AG04450 (cell line): ENCODE data around the gene ATXN1. TPM values are rescaled to one million over a fixed set of nuclear protein-coding genes. Genes with fewer than 3 reads are reported as not detected.

Experiments used
- CTCF ChIA-PET: fragments of 300-600, 350-600 bp; formaldehyde crosslinking; extraction: SDS; loops from one replicate; lab custom pipeline; 2022; ENCODE audit warnings: antibody characterized with exemption, inconsistent platforms; lab: Charles Lee
- POLR2A ChIA-PET: fragments of 350-600 bp; formaldehyde crosslinking; extraction: SDS; loops from one replicate; lab custom pipeline; 2021; ENCODE audit warnings: antibody characterized with exemption, inconsistent platforms; lab: Yijun Ruan, JAX
- DNase-seq: peaks from one replicate; pipeline ENCODE4 v3.0.0-alpha.2; 2011; ENCODE audit warnings: low read depth, low spot score
- H3K27ac ChIP-seq: one replicate; pipeline ENCODE4 v1.5.1; 2012; ENCODE audit warnings: low read depth, low read length, control low read depth
- H3K27me3 ChIP-seq: one replicate; pipeline ENCODE4 v1.6.0; 2012; ENCODE audit warnings: low read length; ENCODE audit not compliant: control insufficient read depth, insufficient read depth
- H3K4me3 ChIP-seq: 2 replicates; pipeline ENCODE4 v1.5.1; 2011; ENCODE audit warnings: mild to moderate bottlenecking, low read depth, low read length, control low read depth
- H3K9me3 ChIP-seq: 2 replicates; pipeline ENCODE4 v1.5.1; 2012; ENCODE audit warnings: low read length; ENCODE audit not compliant: control insufficient read depth, insufficient read depth
- CTCF ChIP-seq: IDR thresholded peaks from 2 replicates; pipeline ENCODE4 v1.5.1; 2011; ENCODE audit warnings: low read depth, low read length, control low read depth, inconsistent platforms
- polyA plus RNA-seq: library from polyadenylated mRNA; depleted of rRNA; stranded (reverse); fragments of >200 nt; gene quantifications from 2 replicates; pipeline ENCODE4 v1.2.3, GENCODE V29; 2011

ATXN1 gene
- polyA plus RNA-seq, 1 experiment: 12.6 TPM

- ChIA-PET POLR2A (no interaction called here), CTCF (no interaction called here)
- no peak overlapping the region for H3K27ac ChIP-seq
- H3K9me3 ChIP-seq: no peaks in the 10 kb centered on the region
- TF ChIP-seq CTCF: no peak
- peak; percentile 4 for DNase-seq
- no peaks in the 10 kb centered on the region for H3K27me3 ChIP-seq
- H3K4me3 ChIP-seq: no peak overlapping the region
These were observed 330.7 kb downstream of the ATXN1 start for GRCh38 chr6:16430391-16431089.

- no peak for TF ChIP-seq CTCF
- CTCF ChIA-PET: interaction anchor here (0.6 kb wide), 1 partner anchor 769 kb away, joined by 3 read pairs; no protein-coding TSS in a partner anchor
- POLR2A ChIA-PET: no interaction called here
These were observed 331.6 kb downstream of the ATXN1 start for GRCh38 chr6:16429669-16430068.

DNA sequence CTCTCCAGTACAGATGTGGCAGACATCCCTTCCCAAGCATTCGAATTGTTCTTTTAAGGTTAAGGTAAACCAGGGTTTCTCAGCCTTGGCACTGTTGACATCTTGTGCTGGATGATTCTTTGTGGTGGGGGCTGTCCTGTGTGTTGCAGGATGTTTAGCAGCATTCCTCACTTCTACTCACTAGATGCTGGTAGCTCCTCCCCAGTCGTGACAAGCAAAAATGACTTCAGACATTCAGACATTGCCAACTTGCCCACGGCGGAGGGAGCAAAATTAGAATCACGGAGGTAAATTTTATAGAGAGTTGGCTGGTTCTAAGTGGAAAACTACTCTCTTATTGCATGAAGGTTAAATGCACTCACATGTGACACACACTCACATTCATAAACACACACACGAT lies 334.1 kb downstream of the ATXN1 start:
- Histone ChIP-seq H3K9me3 (no peaks in the 10 kb centered on the region), H3K4me3 (no peak overlapping the region), H3K27me3 (no peaks in the 10 kb centered on the region), H3K27ac (no peak overlapping the region)
- no peak for TF ChIP-seq CTCF
- CTCF ChIA-PET: no interaction called here
- POLR2A ChIA-PET: no interaction called here
- no peak for DNase-seq

More at GRCh38 chr6:16429669-16430068, 331.6 kb downstream of the ATXN1 start:
- Histone ChIP-seq H3K27me3 (no peaks in the 10 kb centered on the region), H3K9me3 (no peaks in the 10 kb centered on the region), H3K4me3 (no peak overlapping the region), H3K27ac (no peak overlapping the region)
- no peak for DNase-seq

DNA sequence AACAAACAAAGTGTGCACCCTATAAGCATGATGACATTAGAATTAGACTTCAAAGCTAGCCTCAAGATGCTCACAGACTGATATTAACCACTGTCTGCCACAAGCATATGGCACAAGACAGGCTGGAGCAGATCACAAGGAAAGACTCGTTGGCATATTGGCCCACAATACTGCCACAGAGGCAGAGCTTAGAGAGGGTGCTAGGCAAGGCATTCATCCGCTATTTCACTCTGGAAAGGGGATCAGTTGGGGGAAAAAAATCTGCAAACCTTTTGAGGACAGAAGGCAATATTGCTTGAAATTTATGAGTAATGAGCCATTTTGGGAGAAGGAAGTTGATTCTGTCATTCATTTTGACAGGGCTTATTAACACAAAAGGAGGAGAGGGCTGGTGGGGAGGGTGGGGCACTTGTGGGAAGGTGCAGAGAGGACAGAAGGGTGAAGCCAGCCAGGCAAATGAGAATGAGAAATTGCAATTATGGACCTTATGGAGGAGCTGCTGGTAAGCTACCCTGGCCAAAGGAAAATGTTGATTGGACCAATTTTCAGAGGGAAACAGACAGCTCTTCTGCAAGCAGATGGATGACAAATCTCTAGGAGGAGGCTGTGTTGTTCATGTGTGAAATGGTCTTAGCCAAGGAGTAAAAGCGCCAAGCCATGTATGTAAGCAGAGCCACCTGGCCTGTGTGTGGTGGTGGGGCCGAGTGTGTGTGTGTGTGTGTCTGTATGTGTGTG lies 335.2 kb downstream of the ATXN1 start:
- no peak for TF ChIP-seq CTCF
- POLR2A ChIA-PET: no interaction called here
- CTCF ChIA-PET: interaction anchor here (3.0 kb wide), 1 partner anchor 16 kb away, joined by 14 read pairs; no protein-coding TSS in a partner anchor
- H3K9me3 ChIP-seq: no peaks in the 10 kb centered on the region
- no peak overlapping the region for H3K27ac ChIP-seq
- DNase-seq: no peak
- no peak overlapping the region for H3K4me3 ChIP-seq
- H3K27me3 ChIP-seq: no peaks in the 10 kb centered on the region
